Breast epithelium (tissue), 3 donors: ENCODE data around the gene POLR2E.

Experiments used
- POLR2A ChIP-seq: fragments of 450-650 bp; IDR thresholded peaks from one replicate; pipeline ENCODE4 v1.6.1; 2016; ENCODE audit warnings: antibody characterized with exemption, mild to moderate bottlenecking, moderate library complexity
- POLR2AphosphoS5 ChIP-seq, 3 donors: sonication (generic); formaldehyde crosslinking; IDR thresholded peaks; one replicate each; pipeline ENCODE4 v1.6.1; 2017; ENCODE audit warnings: antibody characterized with exemption in 3 of 3
- TF ChIP-seq, protein P1 (sequence below), 3 donors: fragments of 450-650 bp; IDR thresholded peaks; one replicate each; pipeline ENCODE4 v1.5.1; 2016 to 2017; ENCODE audit warnings: antibody characterized with exemption in 3 of 3, mild to moderate bottlenecking in 3 of 3, moderate library complexity in 3 of 3

DNA sequence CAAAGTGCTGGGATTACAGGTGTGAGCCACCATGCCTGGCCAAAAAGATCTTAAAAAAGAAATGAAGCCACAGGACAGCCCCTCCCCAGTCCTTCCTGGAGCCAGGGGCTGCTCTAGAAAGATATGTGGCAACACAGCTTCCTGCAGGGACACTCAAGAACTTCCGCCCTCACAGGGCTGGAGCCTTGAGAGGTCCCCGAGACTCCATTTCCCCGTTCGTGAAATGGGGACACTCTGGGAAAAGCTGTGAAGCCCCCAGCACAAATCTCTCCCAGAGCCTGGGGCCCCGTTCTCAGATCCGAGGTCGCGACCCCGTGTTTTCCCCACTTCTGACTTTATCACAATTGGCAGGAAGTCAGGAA lies 6.1 kb upstream of the POLR2E start:
- TF ChIP-seq, protein P1, sequence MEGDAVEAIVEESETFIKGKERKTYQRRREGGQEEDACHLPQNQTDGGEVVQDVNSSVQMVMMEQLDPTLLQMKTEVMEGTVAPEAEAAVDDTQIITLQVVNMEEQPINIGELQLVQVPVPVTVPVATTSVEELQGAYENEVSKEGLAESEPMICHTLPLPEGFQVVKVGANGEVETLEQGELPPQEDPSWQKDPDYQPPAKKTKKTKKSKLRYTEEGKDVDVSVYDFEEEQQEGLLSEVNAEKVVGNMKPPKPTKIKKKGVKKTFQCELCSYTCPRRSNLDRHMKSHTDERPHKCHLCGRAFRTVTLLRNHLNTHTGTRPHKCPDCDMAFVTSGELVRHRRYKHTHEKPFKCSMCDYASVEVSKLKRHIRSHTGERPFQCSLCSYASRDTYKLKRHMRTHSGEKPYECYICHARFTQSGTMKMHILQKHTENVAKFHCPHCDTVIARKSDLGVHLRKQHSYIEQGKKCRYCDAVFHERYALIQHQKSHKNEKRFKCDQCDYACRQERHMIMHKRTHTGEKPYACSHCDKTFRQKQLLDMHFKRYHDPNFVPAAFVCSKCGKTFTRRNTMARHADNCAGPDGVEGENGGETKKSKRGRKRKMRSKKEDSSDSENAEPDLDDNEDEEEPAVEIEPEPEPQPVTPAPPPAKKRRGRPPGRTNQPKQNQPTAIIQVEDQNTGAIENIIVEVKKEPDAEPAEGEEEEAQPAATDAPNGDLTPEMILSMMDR (IDR thresholded peaks at IDR 0.05) = no peak
- TF ChIP-seq POLR2A (no peak), POLR2AphosphoS5 (IDR thresholded peaks at IDR 0.05) (no peak)
